Suprapubic skin (tissue), 4 donors: ENCODE results near the gene KRT81.

ENCODE experiments used
- EP300 ChIP-seq: sonication (generic); formaldehyde crosslinking; IDR thresholded peaks from one replicate; pipeline ENCODE4 v1.6.1; 2017; ENCODE audit warnings: antibody characterized with exemption
- POLR2A ChIP-seq, 2 donors: fragments of 450-650 bp; IDR thresholded peaks; one replicate each; pipeline ENCODE4 v1.6.1; 2017; ENCODE audit warnings: antibody characterized with exemption in 2 of 2, mild to moderate bottlenecking in 2 of 2, moderate library complexity in 2 of 2
- POLR2AphosphoS5 ChIP-seq, 3 donors: sonication (generic); formaldehyde crosslinking; IDR thresholded peaks; one replicate each; pipeline ENCODE4 v1.6.1; 2017; ENCODE audit warnings: antibody characterized with exemption in 3 of 3
- TF ChIP-seq, protein P1 (sequence below), 2 donors: fragments of 200-600 bp in 1 of 2; fragments of 450-650 bp in 1 of 2; sonication (generic) in 1 of 2; IDR thresholded peaks; one replicate each; pipeline ENCODE4 v1.5.1; 2016 to 2019; ENCODE audit warnings: antibody characterized with exemption in 2 of 2, mild to moderate bottlenecking in 1 of 2, moderate library complexity in 1 of 2

DNA sequence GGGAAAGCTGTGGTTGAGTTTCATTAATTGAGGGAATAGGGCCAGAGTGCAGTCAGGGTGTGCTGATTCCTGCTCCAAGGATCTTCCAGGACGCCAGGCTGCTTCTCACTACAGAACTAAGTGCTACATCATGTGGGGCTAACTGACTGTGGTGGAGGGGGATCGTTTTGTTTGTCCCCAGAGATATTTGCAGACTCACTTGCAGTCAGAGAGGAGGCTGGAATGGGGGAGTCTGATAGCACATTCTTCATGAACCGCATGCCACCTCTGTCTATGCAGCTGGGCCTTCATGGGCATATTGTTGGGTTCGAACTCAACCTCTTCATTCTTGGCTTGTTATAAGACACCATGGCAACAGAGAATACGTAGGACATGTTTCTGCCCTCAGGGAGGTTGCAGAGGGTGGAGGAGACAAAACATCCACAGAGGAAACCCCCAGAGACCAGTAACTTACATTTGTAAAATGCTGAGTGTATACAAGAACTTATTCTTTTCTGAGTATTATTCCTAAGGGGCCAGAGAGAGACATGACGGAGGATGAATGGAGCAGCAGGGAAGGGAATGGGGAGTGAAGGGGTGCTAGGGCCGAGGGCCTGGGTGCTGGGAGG lies 45.3 kb downstream of the KRT81 start:
- TF ChIP-seq POLR2AphosphoS5 (IDR thresholded peaks at IDR 0.05) (no peak), POLR2A (IDR thresholded peaks at IDR 0.05) (no peak), EP300 (no peak)
- TF ChIP-seq, protein P1, sequence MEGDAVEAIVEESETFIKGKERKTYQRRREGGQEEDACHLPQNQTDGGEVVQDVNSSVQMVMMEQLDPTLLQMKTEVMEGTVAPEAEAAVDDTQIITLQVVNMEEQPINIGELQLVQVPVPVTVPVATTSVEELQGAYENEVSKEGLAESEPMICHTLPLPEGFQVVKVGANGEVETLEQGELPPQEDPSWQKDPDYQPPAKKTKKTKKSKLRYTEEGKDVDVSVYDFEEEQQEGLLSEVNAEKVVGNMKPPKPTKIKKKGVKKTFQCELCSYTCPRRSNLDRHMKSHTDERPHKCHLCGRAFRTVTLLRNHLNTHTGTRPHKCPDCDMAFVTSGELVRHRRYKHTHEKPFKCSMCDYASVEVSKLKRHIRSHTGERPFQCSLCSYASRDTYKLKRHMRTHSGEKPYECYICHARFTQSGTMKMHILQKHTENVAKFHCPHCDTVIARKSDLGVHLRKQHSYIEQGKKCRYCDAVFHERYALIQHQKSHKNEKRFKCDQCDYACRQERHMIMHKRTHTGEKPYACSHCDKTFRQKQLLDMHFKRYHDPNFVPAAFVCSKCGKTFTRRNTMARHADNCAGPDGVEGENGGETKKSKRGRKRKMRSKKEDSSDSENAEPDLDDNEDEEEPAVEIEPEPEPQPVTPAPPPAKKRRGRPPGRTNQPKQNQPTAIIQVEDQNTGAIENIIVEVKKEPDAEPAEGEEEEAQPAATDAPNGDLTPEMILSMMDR (IDR thresholded peaks at IDR 0.05): no peak
